CD4-positive, alpha-beta T cell treated with Interferon alpha-2 for 1 hour (primary cell): ENCODE measurements around the gene P2RX5.
"Not testable (repeated sequence)": the region's sequence is repeated elsewhere in the genome, so short reads cannot be mapped to it uniquely, and the experiment has no call there.

Experiments
- DNase-seq, 2 donors: peaks; one replicate each; pipeline ENCODE4 v3.0.0-alpha.2; 2020 to 2022

P2RX5 gene

DNA sequence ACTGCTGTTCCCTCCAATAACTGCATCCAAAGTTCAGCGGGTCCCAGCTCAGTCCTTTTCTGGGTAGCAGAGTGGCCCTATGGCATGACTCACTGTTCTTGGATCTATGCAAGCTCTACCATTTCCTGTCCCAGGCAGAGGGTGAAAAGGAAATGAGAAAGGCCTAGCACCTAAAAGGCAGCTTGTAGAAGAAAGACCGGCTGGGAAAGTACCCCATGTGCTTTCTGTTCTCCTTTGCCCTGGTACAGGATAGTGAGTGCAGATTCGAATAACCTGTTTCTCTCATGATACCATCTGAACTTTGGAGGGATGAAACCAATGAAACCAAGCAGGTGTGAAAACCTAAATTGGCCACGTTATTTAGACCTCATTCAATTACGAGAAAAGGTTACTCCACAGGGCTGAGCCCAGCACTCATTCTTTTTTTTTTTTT, 15.0 kb upstream of the P2RX5 start:
- DNase-seq: peak; percentile 86 to 92

DNA sequence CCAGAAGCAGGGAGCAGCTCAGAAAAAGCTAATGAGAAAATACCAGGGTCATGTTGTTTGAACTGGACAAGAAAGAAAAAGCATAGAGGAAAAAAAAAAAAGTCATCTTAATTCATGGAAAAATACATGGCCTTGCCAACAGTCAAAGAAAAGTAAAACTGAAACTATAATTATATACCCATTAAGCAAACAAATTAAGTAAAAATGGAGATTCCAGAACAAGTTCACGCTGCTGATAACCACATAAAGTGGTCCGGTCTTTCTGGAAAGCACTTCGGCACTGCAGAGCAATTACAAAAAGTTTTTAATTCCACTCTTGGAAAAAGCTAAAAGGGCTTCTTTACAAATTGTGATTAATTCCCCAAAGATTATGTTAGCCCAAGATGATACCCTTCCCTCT, 12.4 kb upstream of the P2RX5 start:
- no peak for DNase-seq

DNA sequence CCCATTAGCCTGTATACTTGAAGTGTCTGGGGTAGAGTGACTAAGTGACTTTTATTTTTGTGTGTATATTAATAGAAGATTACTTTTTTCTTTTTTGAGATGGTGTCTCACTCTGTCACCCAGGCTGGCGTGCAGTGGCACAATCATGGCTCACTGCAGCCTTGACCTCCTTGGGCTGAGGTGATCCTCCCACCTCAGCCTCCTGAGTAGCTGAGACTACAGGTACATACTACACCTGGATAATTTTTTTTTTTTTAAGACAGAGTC, 9.7 kb upstream of the P2RX5 start:
- DNase-seq: not testable (repeated sequence)

DNA sequence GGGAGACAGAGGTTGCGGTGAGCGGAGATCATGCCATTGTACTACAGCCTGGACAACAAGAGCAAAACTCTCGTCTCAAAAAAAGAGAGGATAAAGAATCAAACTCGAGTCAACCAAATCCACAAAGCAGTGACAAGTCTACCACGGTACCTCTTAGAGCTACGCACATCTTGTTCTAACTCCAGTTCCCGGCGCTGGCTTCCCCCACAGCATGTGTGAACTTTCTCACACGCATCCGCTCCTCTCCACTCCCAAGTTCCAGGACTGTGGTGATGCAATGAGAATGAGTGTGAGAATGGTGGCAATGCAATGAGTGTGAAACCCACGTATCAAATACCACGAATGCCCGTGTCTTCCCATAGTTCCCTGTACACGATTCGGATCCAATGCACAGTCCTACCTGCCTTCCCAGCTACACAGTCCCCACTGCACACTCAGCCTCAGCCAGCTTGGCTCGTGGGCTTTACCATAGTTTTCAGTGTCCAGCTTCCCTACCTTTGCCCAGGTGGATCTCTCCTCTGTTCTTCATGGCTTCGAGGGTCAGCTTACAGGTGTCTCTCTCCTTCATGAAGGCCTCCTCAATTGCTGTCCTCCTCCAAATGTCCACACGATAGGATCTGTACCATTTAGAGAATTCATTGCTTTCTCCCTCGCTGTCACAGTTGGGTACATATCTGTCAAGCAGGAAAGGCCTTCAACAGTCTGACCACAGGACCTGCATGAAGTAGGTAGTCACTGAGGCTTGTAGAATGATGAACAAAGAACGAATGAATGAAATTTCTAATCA, 9.2 kb upstream of the P2RX5 start:
- DNase-seq: no peak

DNA sequence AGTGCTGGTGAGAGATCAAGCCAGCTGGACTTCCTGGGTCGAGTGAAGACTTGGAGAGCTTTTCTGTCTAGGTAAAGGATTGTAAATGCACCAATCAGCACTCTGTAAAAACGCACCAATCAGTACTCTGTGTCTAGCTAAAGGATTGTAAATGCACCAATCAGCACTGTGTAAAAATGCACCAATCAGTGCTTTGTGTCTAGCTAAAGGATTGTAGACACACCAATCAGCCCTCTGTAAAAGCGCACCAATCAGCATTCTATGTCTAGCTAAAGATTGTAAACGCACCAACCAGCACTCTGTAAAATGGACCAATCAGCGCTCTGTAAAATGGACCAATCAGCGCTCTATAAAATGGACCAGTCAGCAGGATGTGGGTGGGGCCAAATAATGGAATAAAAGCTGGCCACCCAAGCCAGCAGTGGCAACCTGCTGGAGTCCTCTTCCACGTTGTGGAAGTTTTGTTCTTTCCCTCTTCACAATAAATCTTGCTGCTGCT, 6.1 kb upstream of the P2RX5 start:
- not testable (repeated sequence) for DNase-seq

DNA sequence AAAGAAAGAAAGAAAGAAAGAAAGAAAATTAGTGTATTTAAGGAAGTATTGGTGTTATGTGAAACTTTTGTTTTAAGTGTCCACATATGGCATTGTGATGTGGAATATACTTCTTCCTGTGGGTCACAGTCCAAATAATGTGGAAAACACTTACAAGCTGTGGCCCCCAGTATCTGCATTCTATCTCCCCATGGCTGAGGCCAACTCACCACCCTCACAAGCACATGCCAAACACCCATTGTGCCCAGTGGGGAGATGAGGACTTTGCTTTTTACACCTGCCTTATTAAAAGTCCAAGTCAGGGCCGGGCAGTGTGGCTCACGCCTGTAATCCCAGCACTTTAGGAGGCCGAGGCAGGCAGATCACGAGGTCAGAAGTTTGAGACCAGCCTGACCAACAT, 4.0 kb upstream of the P2RX5 start:
- DNase-seq: no peak

DNA sequence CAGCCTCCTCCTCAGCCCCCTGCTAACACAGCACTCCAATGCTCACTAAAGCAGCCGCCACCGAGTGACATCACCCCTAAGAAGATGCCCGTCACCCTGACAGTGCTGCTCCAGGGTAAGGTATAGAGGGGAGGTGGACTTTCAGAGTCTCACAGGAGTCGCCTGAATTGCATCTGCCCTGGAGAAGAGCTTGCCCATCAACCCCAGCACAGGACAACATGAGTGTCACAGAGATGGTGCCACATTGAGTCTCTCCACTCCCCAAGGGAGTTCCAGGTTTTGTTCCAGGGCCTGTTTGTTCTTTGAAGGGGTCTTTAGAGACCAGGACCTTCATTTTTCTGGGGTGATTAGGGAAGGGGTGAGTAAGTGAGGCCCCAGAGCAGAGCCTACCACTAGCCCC, 2.2 kb upstream of the P2RX5 start:
- DNase-seq: no peak

DNA sequence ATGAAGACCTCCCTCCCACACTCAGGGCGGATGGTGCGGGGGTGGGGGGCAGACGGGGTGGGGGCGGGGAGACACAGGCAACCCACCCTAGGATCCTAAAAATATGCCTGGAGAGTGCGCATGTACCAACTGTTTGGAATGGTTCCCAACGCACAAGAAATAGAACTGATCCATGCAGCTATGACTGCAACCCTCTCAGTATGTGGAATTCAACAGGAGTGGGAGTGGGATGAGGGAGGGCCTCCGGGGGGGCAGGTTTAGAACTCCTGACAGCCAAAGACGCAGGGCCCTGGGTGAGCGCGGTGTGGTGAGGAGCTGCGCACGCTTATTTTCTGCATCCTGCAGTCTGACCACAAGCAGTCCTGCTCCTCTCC, 1.1 kb upstream of the P2RX5 start:
- DNase-seq: no peak

DNA sequence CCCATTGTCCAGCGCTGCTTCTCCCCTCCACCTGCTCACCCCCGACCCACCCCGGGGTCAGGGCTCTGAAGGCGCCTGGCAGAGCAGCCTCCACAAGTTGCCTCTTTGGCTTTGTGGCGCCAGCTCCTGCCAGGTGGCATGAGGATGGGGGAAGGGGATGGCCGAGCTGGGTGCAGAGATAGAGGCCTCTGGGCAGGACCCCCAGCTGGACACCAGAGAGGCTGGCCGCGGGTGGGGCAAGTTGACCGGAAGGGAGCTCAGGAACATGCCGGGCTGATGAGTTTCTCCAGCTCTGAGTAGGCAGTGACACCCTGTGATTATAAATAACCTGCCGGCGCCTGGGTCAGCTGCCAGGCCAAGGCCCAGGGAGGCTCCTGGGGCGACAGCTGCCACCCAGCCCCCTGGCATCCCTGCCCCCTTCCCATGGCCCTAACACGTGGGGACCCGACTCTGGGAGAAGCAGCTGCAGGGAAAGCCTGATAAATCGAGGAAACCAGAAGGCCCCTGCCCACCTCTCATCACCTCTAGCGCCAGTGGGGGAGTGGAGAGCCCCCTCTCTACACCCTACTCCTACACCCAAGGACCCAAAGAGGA, 729 bp downstream of the P2RX5 start:
- DNase-seq: no peak

DNA sequence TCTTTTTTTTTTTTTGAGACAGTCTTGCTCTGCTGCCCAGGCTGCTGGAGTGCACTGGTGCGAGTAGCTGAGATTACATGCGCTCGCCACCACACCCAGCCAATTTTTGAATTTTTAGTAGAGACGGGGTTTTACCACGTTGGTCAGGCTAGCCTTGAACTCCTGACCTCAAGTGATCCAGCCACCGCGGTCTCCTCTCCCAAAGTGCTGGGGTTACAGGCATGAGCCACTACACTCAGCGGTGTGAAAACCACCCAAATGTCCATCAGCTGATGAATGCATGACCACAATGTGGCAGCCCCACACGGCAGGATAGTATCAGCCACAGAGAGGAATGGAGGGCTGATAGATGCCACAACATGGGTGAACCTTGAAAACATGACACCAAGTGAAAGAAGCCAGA, 2.1 kb downstream of the P2RX5 start:
- DNase-seq: peak; percentile 51

DNA sequence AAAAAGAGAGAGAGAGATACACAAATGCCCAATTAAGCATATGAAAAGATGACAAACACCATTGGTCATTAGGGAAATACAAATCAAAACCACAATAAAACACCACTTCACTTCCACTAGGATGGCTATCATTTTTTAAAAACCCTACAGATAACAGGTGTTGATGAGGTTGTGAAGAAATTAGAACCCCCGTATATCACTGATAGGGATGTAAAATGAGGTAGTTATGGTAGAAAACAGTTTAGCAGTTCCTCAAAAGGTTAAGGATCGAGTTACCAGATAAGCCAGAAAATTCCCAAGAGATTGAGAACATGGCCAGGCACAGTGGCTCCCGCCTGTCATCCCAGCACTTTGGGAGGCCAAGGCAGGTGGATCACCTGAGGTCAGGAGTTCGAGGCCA, 2.8 kb downstream of the P2RX5 start:
- DNase-seq: no peak

DNA sequence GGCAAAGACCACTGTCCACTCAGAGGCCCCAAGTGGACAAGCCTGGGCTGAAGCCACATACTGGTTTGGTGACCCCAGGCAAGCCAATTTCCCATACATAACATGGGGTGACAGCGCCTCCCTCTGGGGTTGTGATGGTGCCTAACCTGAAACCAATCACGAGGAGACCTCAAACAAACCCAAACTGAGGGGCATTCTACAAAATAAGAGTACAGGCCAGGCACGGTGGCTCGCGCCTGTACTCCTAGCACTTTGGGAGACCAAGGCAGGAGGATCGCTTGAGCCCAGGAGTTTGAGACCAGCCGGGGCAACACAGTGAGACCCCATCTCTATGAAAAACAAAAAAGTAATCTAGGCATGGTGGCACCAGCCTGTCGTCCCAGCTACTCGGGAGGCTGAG, 3.6 kb downstream of the P2RX5 start:
- no peak for DNase-seq

DNA sequence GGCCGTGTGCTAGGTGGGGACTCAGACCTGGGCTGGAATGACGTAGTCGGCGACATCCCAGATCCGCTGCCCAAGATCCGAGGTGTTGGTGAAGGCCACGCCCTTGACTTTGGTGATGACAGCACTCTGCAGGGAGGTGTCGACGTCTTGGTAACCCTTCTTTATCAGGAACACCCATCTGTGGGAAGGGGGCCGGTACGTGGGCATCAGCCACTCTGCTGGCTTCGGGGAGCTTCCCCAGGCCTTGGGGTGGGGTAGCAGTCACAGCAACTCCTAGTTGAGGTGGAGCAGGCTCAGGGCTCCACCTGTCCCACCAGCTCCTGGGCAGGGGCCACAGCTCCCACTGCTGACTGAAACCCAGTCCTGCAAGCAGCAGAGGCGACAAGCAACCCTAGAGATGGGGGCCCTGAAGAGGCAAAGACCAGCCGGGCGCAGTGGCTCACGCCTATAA, 4.3 kb downstream of the P2RX5 start:
- DNase-seq: no peak

DNA sequence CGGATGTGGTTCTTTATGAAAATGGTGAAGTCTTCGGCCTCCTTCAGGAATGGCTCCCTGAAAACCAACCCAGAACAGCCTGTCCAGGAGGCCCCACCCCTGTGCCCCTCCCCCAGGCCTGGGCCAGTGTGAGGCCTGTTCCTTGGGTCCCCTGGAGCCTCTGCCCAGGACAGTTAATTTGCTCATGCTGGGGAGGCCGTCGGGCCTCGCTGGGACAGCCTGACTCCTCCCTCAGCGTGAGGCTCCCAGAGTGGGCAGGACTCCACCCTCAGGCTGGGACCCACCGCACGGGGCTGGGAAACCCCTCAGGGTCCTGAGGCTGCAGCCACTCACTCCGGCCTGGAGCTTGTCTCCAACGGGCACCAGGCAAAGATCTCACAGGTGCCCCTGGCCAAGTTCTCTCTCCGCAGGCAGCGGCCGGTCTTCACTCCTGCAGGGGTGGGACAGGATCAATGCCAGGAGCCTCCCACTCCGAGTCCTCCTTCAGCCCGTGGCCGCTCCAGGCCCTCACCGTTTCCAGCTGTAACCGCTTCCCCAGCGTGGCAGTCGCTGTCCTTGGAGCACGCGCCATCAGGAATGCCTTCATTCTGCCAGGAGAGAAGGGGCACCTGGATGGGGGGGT, 5.8 kb downstream of the P2RX5 start:
- DNase-seq: no peak

DNA sequence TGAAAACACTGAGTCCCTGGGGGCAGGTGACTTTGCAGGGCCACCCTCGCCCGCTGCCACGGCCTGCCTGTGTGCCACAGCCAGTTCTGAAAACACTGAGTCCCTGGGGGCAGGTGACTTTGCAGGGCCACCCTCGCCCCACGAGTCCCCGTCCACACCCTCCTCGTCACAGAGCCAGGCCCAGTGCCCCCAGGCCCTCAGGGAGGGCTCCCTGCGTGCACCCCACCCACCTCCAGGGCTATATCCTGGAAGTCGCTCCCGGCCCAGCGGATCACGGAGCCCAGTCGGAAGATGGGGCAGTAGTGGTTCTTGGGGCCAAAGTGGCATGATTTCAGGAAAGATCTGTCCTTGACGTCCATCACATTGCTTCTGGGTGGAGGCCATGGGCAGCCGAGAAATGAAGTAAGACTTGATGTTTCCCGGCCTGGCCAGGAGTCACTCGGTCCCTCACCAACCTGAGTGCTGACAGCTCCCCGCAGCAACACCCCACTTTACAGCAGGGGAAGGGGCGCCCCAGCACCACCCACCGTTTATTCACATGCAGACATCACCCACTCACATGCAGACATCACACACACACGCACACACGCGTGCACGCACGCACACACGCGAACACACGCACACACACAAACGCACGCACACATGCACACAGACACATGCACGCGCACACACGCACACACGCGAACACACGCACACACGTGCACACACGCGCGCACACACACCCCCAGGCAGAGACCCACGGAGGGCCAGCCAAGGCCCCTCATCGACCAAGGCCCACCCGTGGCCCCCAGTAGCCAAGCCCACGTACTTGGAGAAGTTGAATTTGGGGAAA, 6.5 kb downstream of the P2RX5 start:
- DNase-seq: no peak

DNA sequence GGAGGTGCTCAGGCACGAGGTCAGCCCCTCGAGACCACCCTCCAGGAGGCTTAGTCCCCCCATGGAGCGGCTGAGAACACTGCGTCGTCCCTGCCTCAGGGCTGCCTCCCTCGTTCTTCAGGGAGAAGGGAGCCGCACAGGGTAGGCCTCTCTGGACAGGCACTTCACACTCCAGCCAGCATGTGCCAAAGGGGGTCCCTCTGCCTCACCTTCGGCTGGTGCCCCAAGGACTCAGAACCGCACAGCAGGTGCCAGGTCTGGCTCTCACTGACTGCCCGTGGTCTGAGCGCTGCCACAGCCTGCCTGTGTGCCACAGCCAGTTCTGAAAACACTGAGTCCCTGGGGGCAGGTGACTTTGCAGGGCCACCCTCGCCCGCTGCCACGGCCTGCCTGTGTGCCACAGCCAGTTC, 7.1 kb downstream of the P2RX5 start:
- DNase-seq: no peak

DNA sequence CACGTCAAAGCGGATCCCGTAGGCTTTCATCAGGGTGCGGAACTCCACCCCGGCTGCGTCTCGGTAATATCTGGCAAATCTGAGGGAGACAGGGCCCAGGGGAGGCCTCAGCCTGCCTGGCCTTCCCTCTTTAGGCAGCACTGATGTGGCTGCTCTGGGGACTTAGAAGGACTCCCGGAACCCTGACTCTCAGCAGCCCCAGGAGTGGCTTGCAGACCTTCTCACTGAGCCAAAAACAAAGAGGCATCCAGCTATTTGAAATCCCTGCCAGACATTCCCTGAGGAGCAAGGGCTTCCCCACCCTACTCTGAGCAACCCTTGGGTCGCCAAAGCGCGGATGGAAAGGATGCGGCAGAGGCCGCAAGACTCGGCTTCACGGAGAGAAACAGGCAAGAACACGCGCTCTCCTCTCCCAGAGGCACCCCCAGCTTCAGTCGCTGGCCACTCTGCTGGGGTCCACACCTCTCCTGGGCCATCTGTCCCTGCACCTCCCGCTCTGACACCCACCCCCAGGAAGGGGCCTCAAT, 7.9 kb downstream of the P2RX5 start:
- no peak for DNase-seq

DNA sequence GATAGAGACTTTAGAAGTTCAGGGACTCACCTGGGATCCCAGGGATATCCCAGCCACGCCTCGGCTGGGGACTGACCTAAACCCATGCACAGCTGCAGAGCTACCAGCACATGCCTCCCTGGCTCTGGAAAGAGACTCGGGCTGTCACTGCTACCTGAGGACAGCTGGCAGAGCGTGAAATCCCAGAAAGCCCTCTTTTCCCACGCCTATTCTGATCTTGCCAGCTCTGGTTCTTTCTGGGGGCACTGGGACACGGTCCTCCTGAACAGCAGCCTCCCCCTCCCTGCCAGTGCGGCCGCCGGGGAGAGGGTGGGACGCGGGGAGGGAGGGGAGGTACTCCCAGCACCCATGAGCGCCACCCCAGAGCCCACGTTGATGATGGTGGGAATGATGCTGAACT, 10.8 kb downstream of the P2RX5 start:
- DNase-seq: no peak

DNA sequence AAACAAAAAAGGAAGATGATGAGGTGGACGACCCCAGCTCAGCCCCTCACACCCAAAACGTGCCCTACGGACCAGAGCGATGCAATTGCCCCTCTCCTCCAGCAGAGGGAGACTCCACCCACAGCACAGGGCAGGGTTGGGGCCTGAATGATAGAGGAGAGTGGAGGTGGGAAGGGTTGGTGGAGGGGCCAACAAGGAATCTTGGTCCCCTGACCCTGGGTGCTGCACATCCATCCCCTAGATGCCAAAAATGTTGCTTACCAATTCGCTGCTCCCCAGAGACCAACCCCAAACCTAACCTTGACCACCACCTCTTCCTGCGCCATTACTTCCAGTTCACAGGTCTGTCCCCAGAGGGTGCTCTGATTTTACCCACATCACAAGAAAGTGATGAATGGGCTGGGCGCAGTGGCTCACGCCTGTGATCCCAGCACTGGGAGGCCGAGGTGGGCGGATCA, 12.9 kb downstream of the P2RX5 start:
- DNase-seq: peak; percentile 57 to 71

DNA sequence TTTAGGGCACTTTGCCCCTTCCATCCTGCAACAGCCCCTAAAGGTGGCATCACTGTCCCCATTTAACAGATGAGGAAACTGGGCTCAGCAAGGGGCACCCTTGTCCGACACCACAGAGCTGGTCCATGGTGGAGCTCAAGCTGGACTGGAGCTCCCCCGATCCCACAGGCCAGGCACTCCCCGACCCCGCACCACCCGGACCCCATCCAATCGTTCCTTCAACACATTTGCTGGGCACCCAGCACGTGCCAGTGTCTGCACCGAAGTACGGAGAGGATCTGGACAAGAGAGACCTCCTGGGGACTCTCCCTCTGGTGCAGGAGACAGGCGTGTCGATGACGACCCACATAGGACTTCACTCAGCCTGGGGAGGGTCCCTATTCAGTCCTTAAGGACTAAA, 13.9 kb downstream of the P2RX5 start:
- no peak for DNase-seq

DNA sequence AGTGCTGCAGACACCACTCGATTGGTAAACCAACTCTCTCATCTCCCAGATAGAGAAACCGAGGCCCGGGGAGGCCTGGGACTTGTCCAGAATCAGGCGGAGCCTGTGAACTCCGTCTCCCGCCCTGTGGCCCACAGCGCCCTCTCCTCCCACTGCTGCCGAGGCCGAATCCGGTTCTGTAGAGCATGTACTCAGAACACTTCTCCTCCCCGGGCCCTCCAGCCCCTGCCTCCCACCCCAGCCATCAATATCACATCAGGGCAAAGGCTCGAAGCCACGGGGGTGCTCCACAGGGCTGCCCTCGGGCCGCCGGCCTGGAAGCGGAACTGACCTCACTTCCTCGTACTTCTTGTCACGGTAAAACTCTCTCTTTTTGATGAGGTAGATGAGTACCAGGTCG, 14.4 kb downstream of the P2RX5 start:
- DNase-seq: no peak

DNA sequence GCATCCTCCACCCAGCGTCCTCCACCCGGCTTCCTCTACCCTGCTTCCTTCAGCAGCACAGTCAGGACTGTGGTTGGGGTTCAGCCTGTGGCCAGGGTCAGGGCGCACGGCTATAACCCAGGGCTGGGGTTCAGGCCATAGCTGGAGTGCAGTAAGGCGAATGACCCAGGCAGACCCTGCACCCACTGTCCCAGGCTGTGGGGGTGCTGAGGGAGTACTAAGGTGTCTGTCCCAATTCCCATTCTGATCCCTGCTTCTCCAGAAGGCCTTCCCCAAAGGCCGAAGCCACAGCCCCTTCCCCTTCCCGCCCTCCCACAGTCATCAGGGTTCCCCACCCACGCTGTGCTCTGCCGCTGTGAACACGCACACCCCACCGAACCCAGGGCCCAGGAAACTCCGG, 14.9 kb downstream of the P2RX5 start:
- no peak for DNase-seq

DNA sequence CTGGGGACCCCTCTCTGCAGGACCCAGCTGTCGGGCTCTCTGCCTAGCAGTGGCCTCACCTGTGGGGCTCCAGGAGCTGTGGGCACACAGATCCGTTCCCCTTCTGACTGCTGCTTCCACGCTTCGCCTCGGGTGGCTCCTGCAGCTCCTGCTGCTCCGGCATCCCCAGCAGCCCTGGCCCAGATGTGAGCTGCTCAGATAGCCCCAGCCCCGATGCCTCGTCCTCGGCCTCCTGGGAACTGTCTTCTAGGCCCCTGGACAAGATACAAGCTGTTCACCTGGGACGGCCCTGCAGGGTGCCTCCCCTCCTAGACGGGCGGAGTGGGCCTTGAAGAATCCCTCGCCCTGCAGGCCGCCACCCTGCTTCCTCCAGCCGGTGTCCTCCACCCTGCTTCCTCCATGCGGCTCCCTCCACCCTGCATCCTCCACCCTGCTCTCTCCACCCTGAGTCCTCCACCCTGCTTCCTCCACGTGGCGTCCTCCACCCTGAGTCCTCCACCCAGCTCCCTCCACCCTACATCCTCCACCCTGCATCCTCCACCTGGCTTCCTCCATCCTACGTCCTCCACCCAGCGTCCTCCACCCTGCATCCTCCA, 16.3 kb downstream of the P2RX5 start:
- no peak for DNase-seq
